Upper lobe of left lung (tissue), 6 donors: ENCODE measurements around the gene BRWD1. TPM values are rescaled to one million over a fixed set of nuclear protein-coding genes. Genes with fewer than 3 reads are reported as not detected.

Experiments
- ATAC-seq, 2 donors: fragments of 200-7000 bp; cut with Tn5 transposase; one replicate each; pipeline ENCODE4 v1.9.1; 2022; ENCODE audit warnings: mild to moderate bottlenecking in 2 of 2, moderate library complexity in 2 of 2; ENCODE audit not compliant: low FRiP score in 2 of 2
- DNase-seq, 2 donors: peaks; one replicate each; pipeline ENCODE4 v3.0.0-alpha.2; 2019 to 2020
- H3K27ac ChIP-seq, 4 donors: fragments of 200-600 bp; sonication (generic); one replicate each; pipeline ENCODE4 v1.5.1; 2016 to 2019
- H3K27me3 ChIP-seq, 4 donors: fragments of 200-600 bp; sonication (generic); one replicate each; pipeline ENCODE4 v1.5.1; 2017 to 2019
- H3K36me3 ChIP-seq, 4 donors: fragments of 200-600 bp; sonication (generic); one replicate each; pipeline ENCODE4 v1.5.1; 2016 to 2019
- H3K4me1 ChIP-seq, 4 donors: fragments of 200-600 bp; sonication (generic); one replicate each; pipeline ENCODE4 v1.5.1; 2018 to 2019
- H3K4me3 ChIP-seq, 4 donors: fragments of 200-600 bp; sonication (generic); one replicate each; pipeline ENCODE4 v1.5.1; 2017 to 2019; ENCODE audit warnings: mild to moderate bottlenecking in 2 of 4, moderate library complexity in 1 of 4
- H3K9me3 ChIP-seq, 4 donors: fragments of 200-600 bp; sonication (generic); one replicate each; pipeline ENCODE4 v1.5.1; 2018 to 2019
- CTCF ChIP-seq, 6 experiments: fragments of 450-650 bp in 4 of 6; fragments of 200-600 bp in 2 of 6; sonication (generic) in 2 of 6; IDR thresholded peaks; one replicate each; pipeline ENCODE4 v1.5.1; 2016 to 2019; ENCODE audit warnings: antibody characterized with exemption in 6 of 6
- EP300 ChIP-seq, 4 donors: sonication (generic); formaldehyde crosslinking; IDR thresholded peaks; one replicate each; pipeline ENCODE4 v1.5.1; 2017; ENCODE audit warnings: antibody characterized with exemption in 4 of 4, control low read depth in 2 of 4
- POLR2A ChIP-seq, 4 donors: fragments of 450-650 bp; IDR thresholded peaks; one replicate each; pipeline ENCODE4 v1.5.1; 2016 to 2017; ENCODE audit warnings: antibody characterized with exemption in 4 of 4, mild to moderate bottlenecking in 2 of 4
- POLR2AphosphoS5 ChIP-seq, 2 donors: sonication (generic); formaldehyde crosslinking; IDR thresholded peaks; one replicate each; pipeline ENCODE4 v1.5.1; 2017; ENCODE audit warnings: antibody characterized with exemption in 2 of 2
- WGBS, 2 donors: methylation state at CpG; one replicate each; pipeline ENCODE4 v1.1.5; 2017 to 2018; 5-methylcytosine and 5-hydroxymethylcytosine counted together
- total RNA-seq, 6 donors: library from RNA; depleted of rRNA in 4 of 6; stranded (reverse); fragments of >200 nt in 4 of 6; gene quantifications; one replicate each; pipeline versions ENCODE4 v1.1.0 to v1.2.1, GENCODE V29; 2016 to 2021
- donor health status: DM: no; HTN: no; CAD: no; lungs with moderate emphysema.
- donor health status: DM: no; HTN: yes; CAD: no; lungs with severe emphysema.

The BRWD1 gene
- total RNA-seq, 6 donors from 2014 or later: 23.4 to 144 (median 42.0) TPM

- Histone ChIP-seq H3K36me3 (peaks cover 4 to 34% (median 11%) of the 10 kb centered on the region in 4 donors), H3K9me3 (no peaks in the 10 kb centered on the region), H3K27ac (no peak overlapping the region), H3K27me3 (no peaks in the 10 kb centered on the region), H3K4me1 (peaks cover 7 to 13% (median 9%) of the 10 kb centered on the region in 4 donors), H3K4me3 (no peak overlapping the region)
- WGBS, 2 donors: 69 to 84% methylated on average over 7 of the region's 7 CpGs
- no peak for TF ChIP-seq CTCF (IDR thresholded peaks at IDR 0.05)
- no peak for ATAC-seq
- DNase-seq: no peak
Measured at GRCh38 chr21:39178421-39178820, 135.0 kb downstream of the BRWD1 start.

- no peak for ATAC-seq
Measured at GRCh38 chr21:39176271-39176709, 137.1 kb downstream of the BRWD1 start.

GRCh38 chr21:39175665-39176064, 137.8 kb downstream of the BRWD1 start:
- WGBS, 2 donors: 83 to 87% methylated on average over 10 of the region's 10 CpGs
- no peaks in the 10 kb centered on the region for H3K4me1 ChIP-seq
- H3K9me3 ChIP-seq: no peaks in the 10 kb centered on the region
- TF ChIP-seq EP300 (IDR thresholded peaks at IDR 0.05): no peak
- no peak for TF ChIP-seq POLR2AphosphoS5 (IDR thresholded peaks at IDR 0.05)
- no peak for TF ChIP-seq CTCF (IDR thresholded peaks at IDR 0.05)
- no peak for TF ChIP-seq POLR2A (IDR thresholded peaks at IDR 0.05)
- no peaks in the 10 kb centered on the region for H3K27me3 ChIP-seq
- H3K4me3 ChIP-seq: no peak overlapping the region
- H3K36me3 ChIP-seq: peaks cover 4 to 44% (median 11%) of the 10 kb centered on the region in 4 donors
- ATAC-seq: no peak
- H3K27ac ChIP-seq: no peak overlapping the region
- DNase-seq: no peak

More at GRCh38 chr21:39176271-39176709, 137.1 kb downstream of the BRWD1 start:
- TF ChIP-seq POLR2AphosphoS5 (IDR thresholded peaks at IDR 0.05) (no peak), CTCF (IDR thresholded peaks at IDR 0.05) (no peak), POLR2A (IDR thresholded peaks at IDR 0.05) (no peak), EP300 (IDR thresholded peaks at IDR 0.05) (no peak)
- DNase-seq: no peak
- Histone ChIP-seq H3K4me3 (no peak overlapping the region), H3K27me3 (no peaks in the 10 kb centered on the region), H3K4me1 (no peaks in the 10 kb centered on the region), H3K9me3 (no peaks in the 10 kb centered on the region), H3K36me3 (peaks cover 4 to 40% (median 11%) of the 10 kb centered on the region in 4 donors), H3K27ac (no peak overlapping the region)
- WGBS, 2 donors: 36% methylated on average over 3 of the region's 3 CpGs

GRCh38 chr21:39175154-39175553, 138.3 kb downstream of the BRWD1 start:
- Histone ChIP-seq H3K4me3 (no peak overlapping the region), H3K27me3 (no peaks in the 10 kb centered on the region), H3K36me3 (peaks cover 4 to 44% (median 11%) of the 10 kb centered on the region in 4 donors), H3K27ac (no peak overlapping the region), H3K9me3 (no peaks in the 10 kb centered on the region), H3K4me1 (no peaks in the 10 kb centered on the region)
- no peak for ATAC-seq
- DNase-seq: no peak
- WGBS, 2 donors: 92 to 93% methylated on average over 4 of the region's 4 CpGs
- TF ChIP-seq POLR2A (IDR thresholded peaks at IDR 0.05) (no peak), CTCF (IDR thresholded peaks at IDR 0.05) (peak in 2 of 6 experiments; percentile 18 to 53)
